Peyer's patch (tissue), 4 donors: ENCODE results near the gene PYM1.

Experiments
- POLR2A ChIP-seq, 2 donors: fragments of 450-650 bp; IDR thresholded peaks; one replicate each; pipeline ENCODE4 v1.5.1; 2017; ENCODE audit warnings: antibody characterized with exemption in 2 of 2, mild to moderate bottlenecking in 2 of 2, moderate library complexity in 2 of 2
- TF ChIP-seq, protein P1 (sequence below), 6 experiments: fragments of 450-650 bp in 4 of 6; fragments of 200-600 bp in 2 of 6; sonication (generic) in 1 of 6; IDR thresholded peaks; one replicate each; pipeline ENCODE4 v1.5.1; 2017 to 2019; ENCODE audit warnings: antibody characterized with exemption in 6 of 6, mild to moderate bottlenecking in 3 of 6, moderate library complexity in 1 of 6

DNA sequence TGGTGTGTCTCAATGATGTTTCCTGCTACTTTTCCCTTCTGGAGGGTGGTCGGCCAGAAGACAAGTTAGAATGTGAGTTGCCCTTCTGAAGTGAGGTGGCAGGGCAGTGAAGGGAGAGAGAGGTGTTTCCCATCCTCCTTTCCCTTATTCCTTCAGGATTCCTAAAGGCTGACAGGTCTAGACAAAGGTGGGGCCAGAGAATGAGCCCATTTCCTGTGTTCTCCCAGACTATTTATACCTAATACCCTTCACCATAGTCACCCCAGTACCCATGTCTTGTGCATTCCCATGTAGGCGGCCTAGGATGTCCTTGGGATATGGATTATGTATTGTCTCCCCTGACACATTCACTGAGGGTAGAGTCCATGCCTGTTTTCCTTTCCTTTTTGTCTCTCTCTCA is 10.3 kb upstream of the PYM1 start:
- no peak for TF ChIP-seq POLR2A (IDR thresholded peaks at IDR 0.05)
- TF ChIP-seq, protein P1, sequence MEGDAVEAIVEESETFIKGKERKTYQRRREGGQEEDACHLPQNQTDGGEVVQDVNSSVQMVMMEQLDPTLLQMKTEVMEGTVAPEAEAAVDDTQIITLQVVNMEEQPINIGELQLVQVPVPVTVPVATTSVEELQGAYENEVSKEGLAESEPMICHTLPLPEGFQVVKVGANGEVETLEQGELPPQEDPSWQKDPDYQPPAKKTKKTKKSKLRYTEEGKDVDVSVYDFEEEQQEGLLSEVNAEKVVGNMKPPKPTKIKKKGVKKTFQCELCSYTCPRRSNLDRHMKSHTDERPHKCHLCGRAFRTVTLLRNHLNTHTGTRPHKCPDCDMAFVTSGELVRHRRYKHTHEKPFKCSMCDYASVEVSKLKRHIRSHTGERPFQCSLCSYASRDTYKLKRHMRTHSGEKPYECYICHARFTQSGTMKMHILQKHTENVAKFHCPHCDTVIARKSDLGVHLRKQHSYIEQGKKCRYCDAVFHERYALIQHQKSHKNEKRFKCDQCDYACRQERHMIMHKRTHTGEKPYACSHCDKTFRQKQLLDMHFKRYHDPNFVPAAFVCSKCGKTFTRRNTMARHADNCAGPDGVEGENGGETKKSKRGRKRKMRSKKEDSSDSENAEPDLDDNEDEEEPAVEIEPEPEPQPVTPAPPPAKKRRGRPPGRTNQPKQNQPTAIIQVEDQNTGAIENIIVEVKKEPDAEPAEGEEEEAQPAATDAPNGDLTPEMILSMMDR (IDR thresholded peaks at IDR 0.05) = no peak
